ENCODE measurements around the gene ROBO4.

GRCh38 chr11:124877631-124877909, 20.1 kb downstream of the ROBO4 start:
- TF ChIP-seq MAZ (IDR thresholded peaks at IDR 0.05; ENCODE audit: borderline replicate concordance, low read depth, low read length) (no peak), MAZ (CRISPR knock-in tag; IDR thresholded peaks at IDR 0.05; ENCODE audit: low read depth) (no peak), NFE2L2 (IDR thresholded peaks at IDR 0.05; ENCODE audit: low read length) (no peak), CTCF (CRISPR knock-in tag; IDR thresholded peaks at IDR 0.05) (no peak), GABPA (IDR thresholded peaks at IDR 0.05; ENCODE audit: low read depth, low read length) (no peak), GABPA (CRISPR knock-in tag; IDR thresholded peaks at IDR 0.05; ENCODE audit: low read depth) (no peak), MYC (CRISPR knock-in tag; IDR thresholded peaks at IDR 0.05; ENCODE audit: borderline replicate concordance) (no peak)
- TF ChIP-seq, protein P1, sequence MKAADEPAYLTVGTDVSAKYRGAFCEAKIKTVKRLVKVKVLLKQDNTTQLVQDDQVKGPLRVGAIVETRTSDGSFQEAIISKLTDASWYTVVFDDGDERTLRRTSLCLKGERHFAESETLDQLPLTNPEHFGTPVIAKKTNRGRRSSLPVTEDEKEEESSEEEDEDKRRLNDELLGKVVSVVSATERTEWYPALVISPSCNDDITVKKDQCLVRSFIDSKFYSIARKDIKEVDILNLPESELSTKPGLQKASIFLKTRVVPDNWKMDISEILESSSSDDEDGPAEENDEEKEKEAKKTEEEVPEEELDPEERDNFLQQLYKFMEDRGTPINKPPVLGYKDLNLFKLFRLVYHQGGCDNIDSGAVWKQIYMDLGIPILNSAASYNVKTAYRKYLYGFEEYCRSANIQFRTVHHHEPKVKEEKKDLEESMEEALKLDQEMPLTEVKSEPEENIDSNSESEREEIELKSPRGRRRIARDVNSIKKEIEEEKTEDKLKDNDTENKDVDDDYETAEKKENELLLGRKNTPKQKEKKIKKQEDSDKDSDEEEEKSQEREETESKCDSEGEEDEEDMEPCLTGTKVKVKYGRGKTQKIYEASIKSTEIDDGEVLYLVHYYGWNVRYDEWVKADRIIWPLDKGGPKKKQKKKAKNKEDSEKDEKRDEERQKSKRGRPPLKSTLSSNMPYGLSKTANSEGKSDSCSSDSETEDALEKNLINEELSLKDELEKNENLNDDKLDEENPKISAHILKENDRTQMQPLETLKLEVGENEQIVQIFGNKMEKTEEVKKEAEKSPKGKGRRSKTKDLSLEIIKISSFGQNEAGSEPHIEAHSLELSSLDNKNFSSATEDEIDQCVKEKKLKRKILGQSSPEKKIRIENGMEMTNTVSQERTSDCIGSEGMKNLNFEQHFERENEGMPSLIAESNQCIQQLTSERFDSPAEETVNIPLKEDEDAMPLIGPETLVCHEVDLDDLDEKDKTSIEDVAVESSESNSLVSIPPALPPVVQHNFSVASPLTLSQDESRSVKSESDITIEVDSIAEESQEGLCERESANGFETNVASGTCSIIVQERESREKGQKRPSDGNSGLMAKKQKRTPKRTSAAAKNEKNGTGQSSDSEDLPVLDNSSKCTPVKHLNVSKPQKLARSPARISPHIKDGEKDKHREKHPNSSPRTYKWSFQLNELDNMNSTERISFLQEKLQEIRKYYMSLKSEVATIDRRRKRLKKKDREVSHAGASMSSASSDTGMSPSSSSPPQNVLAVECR (CRISPR knock-in tag; IDR thresholded peaks at IDR 0.05; ENCODE audit: borderline replicate concordance): no peak

All from HepG2 (cell line).